Mesangial cell (primary cell): ENCODE measurements around the gene APRT. TPM values are rescaled to one million over a fixed set of nuclear protein-coding genes. Genes with fewer than 3 reads are reported as not detected.

Source experiments
- total RNA-seq: library from RNA; depleted of rRNA; stranded (reverse); fragments of >200 nt; gene quantifications from 2 replicates; pipeline ENCODE4 v1.2.3, GENCODE V29; 2015

APRT gene, protein sequence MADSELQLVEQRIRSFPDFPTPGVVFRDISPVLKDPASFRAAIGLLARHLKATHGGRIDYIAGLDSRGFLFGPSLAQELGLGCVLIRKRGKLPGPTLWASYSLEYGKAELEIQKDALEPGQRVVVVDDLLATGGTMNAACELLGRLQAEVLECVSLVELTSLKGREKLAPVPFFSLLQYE
- total RNA-seq: 196 and 238 TPM in 2 replicates

GRCh38 chr16:88811769-88812512, at the start of gene APRT:
TSS of gene APRT (minus strand) at chr16:88811928. CDS start at chr16:88811899, 29 bp downstream.

DNA sequence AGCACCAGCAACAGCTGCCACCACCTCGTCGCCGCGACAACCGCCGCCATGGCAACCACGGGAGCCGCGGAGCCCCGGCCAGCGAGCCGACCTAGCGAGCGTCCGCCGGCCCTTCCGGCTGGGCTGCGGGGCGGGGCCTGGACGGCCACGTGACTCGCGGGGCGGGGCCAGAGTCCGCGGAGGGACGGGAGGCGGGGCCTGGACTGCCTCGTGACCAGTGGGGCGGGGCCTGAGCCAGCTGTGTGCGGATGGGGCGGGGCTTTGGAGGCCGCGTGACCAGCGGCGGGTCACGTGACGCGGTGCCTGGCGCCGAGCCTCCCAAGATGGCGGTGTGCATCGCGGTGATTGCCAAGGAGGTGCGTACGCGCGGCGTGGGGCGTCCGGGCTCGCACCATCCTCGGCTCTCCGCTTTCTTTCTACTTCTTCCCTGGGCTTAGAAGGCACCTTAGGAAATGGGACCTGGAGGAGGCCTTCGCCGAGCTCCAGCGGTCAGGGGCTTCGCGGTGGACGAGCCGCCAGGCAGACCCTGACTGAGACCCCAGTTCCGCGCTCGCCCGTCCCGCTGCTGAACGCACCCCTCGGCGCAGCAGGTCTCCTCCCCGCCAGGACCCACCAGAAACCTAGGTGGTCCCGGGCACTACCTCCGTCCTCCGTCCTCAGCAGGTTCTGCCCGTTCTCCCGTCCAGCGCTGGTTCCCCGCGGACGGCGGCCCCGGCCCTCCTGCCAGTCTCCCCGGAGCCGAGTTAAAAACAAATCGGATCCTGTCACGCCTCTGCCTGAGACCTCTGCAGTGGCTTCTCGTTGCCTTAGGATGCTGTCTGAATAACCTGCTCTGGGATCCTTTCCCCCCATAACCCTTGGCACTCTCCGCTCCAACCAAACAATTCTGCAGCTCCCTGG, 45.4 kb upstream of the APRT start, which contains the start of the genes GALNS and TRAPPC2L:
Gene GALNS, minus strand, starts transcription at position 120 of the 900 bp plus-strand sequence. Its CDS starts 70 bp downstream, at position 50.
Gene TRAPPC2L, plus strand, starts transcription at position 300 of the 900 bp plus-strand sequence. Its CDS starts 24 bp downstream, at position 324.

DNA sequence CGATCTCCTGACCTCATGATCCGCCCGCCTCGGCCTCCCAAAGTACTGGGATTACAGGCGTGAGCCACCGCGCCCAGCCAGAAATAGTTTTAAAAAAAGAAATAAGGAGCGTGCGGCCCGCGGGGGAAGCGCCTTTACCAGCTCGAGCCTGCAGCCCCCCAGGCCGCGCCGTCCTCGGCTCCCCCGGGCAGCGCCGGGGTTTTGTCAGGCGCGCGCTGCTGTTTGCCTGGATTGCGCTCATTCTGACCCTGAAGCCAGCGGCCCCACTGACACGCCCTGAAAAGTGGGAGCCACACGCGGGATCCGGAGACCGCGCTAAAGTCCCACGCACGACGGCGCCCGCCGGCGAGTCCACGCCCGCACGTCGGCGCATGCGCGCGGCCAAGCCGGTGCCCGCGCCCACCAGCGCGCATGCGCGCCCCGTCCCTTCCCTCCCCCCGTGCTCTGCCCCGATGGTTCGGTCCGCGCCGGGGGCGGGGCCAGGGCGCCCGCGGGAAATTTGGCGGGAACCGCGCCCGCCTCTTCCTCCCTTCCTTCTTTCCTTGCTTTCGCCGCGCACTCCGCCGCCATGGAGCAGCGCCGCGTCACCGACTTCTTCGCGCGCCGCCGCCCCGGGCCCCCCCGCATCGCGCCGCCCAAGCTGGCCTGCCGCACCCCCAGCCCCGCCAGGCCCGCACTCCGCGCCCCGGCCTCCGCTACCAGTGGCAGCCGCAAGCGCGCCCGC, 8.3 kb downstream of the APRT start, which contains the start of gene CDT1:
Gene CDT1, plus strand, starts transcription at position 526 of the 724 bp plus-strand sequence. Its CDS starts 43 bp downstream, at position 569.

GRCh38 chr16:88785106-88785924, 26.4 kb downstream of the APRT start, which contains the start of gene PIEZO1:
TSS of gene PIEZO1 (minus strand) at chr16:88785220. CDS start at chr16:88784964, 256 bp downstream.

Other genes with a start within 250 kb of the APRT start
- gene ZC3H18, start 241.5 kb downstream of the APRT start, total RNA-seq: 12.4 and 16.3 TPM in 2 replicates
- gene IL17C, start 173.4 kb downstream of the APRT start, total RNA-seq: not detected in 2 replicates
- 892 and 1,214 TPM in 2 replicates for gene CYBA, start 160.9 kb downstream of the APRT start, total RNA-seq
- gene MVD, start 148.8 kb downstream of the APRT start, total RNA-seq: 56.9 and 89.5 TPM in 2 replicates
- gene SNAI3, start 125.4 kb downstream of the APRT start, total RNA-seq: 0.25 TPM in 1 of 2 replicates, not detected in the other
- 31.0 and 34.7 TPM in 2 replicates for gene RNF166, start 105.5 kb downstream of the APRT start, total RNA-seq
- gene CTU2, start 105.4 kb downstream of the APRT start, total RNA-seq: 18.8 and 23.3 TPM in 2 replicates
- 330 and 378 TPM in 2 replicates for gene PIEZO1, start 26.7 kb downstream of the APRT start, total RNA-seq
- gene CDT1, start 8.1 kb downstream of the APRT start, total RNA-seq: 20.4 and 63.6 TPM in 2 replicates
- gene GALNS, start 45.0 kb upstream of the APRT start, total RNA-seq: 19.9 and 32.8 TPM in 2 replicates
- 48.8 and 60.3 TPM in 2 replicates for gene TRAPPC2L, start 45.2 kb upstream of the APRT start, total RNA-seq
- not detected in 2 replicates for gene PABPN1L, start 54.7 kb upstream of the APRT start, total RNA-seq
- gene CBFA2T3, start 165.3 kb upstream of the APRT start, total RNA-seq: not detected in 2 replicates